ENCODE data around the gene CPSF7. TPM values are rescaled to one million over a fixed set of nuclear protein-coding genes. Genes with fewer than 3 reads are reported as not detected.

Gene CPSF7
- total and polyA plus RNA-seq, 9 donors, result 33.3 to 109 (median 83.4) TPM

DNA sequence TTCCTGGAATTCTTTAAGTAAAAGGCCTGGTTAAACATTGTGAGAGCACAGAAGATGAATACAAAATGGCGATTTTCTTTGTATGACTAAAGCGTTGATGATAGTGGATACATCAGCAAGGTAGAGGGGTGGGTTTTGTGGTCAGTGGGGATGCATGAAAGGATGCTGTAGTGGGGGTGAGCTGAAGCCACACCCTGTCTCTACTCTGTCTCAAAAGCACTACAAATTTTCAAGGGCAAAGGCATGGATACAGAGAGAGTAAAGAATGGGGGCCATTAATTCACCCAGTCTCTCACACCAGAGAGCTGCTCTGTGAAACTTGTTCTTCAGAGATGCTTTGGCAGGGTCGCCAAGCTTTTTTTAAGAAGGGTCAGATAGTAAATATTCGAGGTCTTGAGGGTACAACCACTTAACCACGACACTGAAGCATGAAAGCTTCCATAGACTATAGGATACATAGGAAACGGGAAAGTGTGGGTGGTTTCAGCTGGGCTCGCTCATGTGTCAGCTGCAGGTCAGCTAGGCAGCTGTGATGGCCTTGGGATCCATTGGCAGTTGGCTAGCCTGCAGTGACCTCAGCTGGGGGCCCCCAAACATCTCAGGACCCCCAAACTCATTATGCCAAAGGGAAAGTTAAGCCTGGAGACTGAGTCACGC lies 59.3 kb downstream of the CPSF7 start:
- no peaks in the 10 kb centered on the region for H3K36me3 ChIP-seq
- intact Hi-C loops (cut with DNase I), result no loop called here
- no peaks in the 10 kb centered on the region for H3K9me3 ChIP-seq
- no peaks in the 10 kb centered on the region for H3K27me3 ChIP-seq
- 72 to 88% (median 81%) methylated on average over 8 of the region's 8 CpGs for WGBS, 3 donors
- no peak overlapping the region for H3K4me3 ChIP-seq
- no peak for DNase-seq
- TF ChIP-seq EP300 (IDR thresholded peaks at IDR 0.05), result no peak
- TF ChIP-seq POLR2A (IDR thresholded peaks at IDR 0.05), result no peak
- TF ChIP-seq, protein P1, sequence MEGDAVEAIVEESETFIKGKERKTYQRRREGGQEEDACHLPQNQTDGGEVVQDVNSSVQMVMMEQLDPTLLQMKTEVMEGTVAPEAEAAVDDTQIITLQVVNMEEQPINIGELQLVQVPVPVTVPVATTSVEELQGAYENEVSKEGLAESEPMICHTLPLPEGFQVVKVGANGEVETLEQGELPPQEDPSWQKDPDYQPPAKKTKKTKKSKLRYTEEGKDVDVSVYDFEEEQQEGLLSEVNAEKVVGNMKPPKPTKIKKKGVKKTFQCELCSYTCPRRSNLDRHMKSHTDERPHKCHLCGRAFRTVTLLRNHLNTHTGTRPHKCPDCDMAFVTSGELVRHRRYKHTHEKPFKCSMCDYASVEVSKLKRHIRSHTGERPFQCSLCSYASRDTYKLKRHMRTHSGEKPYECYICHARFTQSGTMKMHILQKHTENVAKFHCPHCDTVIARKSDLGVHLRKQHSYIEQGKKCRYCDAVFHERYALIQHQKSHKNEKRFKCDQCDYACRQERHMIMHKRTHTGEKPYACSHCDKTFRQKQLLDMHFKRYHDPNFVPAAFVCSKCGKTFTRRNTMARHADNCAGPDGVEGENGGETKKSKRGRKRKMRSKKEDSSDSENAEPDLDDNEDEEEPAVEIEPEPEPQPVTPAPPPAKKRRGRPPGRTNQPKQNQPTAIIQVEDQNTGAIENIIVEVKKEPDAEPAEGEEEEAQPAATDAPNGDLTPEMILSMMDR (IDR thresholded peaks at IDR 0.05), result no peak
- peak overlapping the region in 1 of 2 donors; percentile 66 for H3K27ac ChIP-seq
- H3K4me1 ChIP-seq (ENCODE audit: insufficient read depth), result peaks cover 22% of the 10 kb centered on the region

DNA sequence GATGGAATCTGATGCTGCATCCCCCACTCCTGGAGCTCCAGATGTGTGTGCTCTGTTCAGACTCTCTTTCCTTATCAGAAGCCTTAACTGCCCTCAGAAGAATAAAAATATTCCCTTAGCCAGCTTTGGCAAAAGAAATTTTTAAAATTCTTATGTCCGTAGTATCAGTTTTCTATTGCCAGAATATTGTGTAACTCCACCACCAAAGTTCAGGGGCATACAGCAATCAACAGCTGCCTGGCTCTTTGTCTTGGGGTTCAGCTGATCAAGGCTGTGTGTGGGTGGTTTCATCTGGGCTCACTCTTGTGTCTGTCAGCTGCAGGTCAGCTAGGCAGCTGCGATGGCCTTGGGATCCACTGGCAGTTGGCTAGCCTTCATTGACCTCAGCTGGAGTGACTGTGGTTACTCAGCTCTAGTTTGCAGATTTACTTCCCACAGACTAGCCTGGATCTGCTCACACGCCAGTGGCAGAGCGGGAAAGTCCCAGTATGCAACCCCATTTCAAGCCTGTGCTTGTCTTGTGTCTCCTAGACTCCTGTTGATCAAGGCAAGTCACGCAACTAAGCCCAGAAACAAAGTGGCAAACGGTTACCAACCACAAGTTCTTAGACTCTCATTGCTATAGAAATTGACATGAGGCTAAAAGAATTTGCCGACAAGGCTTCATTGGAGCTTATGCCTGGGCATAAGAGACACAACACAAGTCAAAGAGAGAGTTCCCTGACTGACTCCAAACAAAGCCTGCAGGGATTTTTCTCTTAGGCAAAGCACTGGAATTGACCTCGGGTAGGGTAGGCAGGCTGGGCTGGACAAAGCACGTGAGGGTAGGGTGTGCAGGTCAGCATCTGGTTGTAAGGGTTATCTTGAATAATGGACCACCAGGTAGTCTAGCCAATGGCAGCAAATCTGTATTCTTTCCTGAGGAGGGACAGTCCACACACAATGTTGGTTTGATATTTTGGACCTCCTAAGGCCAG lies 60.1 kb downstream of the CPSF7 start:
- DNase-seq, result peak; percentile 75 to 89 (median 84)
- intact Hi-C loops (cut with DNase I), result no loop called here
- peak overlapping the region in 1 of 2 donors; percentile 66 for H3K27ac ChIP-seq
- 18 to 31% (median 22%) methylated on average over 9 of the region's 9 CpGs for WGBS, 3 donors
- peaks cover 22% of the 10 kb centered on the region for H3K4me1 ChIP-seq (ENCODE audit: insufficient read depth)
- no peak overlapping the region for H3K4me3 ChIP-seq
- H3K27me3 ChIP-seq, result no peaks in the 10 kb centered on the region
- H3K9me3 ChIP-seq, result no peaks in the 10 kb centered on the region
- no peaks in the 10 kb centered on the region for H3K36me3 ChIP-seq
- TF ChIP-seq, protein P1 (IDR thresholded peaks at IDR 0.05), result no peak
- TF ChIP-seq EP300 (IDR thresholded peaks at IDR 0.05) (no peak), POLR2A (IDR thresholded peaks at IDR 0.05) (no peak)

DNA sequence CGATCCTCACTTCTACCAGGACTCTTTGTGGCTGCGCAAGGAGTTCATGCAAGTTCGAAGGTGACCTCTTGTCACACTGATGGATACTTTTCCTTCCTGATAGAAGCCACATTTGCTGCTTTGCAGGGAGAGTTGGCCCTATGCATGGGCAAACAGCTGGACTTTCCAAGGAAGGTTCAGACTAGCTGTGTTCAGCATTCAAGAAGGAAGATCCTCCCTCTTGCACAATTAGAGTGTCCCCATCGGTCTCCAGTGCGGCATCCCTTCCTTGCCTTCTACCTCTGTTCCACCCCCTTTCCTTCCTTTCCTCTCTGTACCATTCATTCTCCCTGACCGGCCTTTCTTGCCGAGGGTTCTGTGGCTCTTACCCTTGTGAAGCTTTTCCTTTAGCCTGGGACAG lies 61.1 kb downstream of the CPSF7 start:
- 89 to 91% (median 89%) methylated on average over 7 of the region's 7 CpGs for whole genome bisulfite sequencing, 3 donors
- TF ChIP-seq POLR2A (IDR thresholded peaks at IDR 0.05) (no peak), EP300 (IDR thresholded peaks at IDR 0.05) (no peak)
- TF ChIP-seq, protein P1 (IDR thresholded peaks at IDR 0.05), result no peak
- Histone ChIP-seq H3K4me1 (ENCODE audit: insufficient read depth) (peaks cover 22% of the 10 kb centered on the region), H3K36me3 (no peaks in the 10 kb centered on the region), H3K4me3 (no peak overlapping the region), H3K27me3 (no peaks in the 10 kb centered on the region), H3K9me3 (no peaks in the 10 kb centered on the region), H3K27ac (peak overlapping the region in 1 of 2 donors; percentile 47)
- intact Hi-C loops (cut with DNase I), result no loop called here
- peak in 1 of 5 donors; percentile 30 for DNase-seq

DNA sequence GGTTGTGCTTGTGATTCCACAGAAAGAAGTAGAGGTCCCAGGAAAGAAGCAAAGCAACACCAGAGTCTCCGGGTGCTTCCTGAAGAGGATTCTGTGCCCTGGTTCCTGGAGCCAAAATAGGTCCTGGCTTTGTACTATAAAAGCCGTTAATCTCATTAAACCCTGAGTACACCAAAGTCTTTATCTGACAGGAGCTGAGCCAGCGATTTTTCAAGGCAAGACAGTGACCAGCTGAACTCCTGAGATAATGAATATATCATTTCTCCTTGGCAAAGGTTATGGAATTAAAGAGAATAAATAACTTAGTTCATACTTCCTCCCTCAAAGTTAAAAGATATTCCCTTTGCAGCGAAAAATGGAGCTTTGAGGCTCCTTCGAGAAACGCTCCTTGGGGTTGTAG lies 62.4 kb downstream of the CPSF7 start:
- H3K4me1 ChIP-seq (ENCODE audit: insufficient read depth), result peaks cover 22% of the 10 kb centered on the region
- TF ChIP-seq POLR2A (IDR thresholded peaks at IDR 0.05) (no peak), EP300 (IDR thresholded peaks at IDR 0.05) (no peak)
- TF ChIP-seq, protein P1 (IDR thresholded peaks at IDR 0.05), result no peak
- intact Hi-C loops (cut with DNase I), result no loop called here
- H3K9me3 ChIP-seq, result no peaks in the 10 kb centered on the region
- H3K27ac ChIP-seq, result no peak overlapping the region
- H3K27me3 ChIP-seq, result no peaks in the 10 kb centered on the region
- DNase-seq, result no peak
- WGBS, 3 donors, result 37 to 43% (median 38%) methylated on average over 6 of the region's 6 CpGs
- H3K4me3 ChIP-seq, result no peak overlapping the region
- H3K36me3 ChIP-seq, result no peaks in the 10 kb centered on the region
